K562 (cell line): Measurements from ENCODE around the gene USP32.

Experiments used
- BACH1 ChIP-seq: fragments of 200-800 bp; sonication (Bioruptor generic); IDR thresholded peaks from 2 replicates; pipeline ENCODE4 v1.6.1; 2016; ENCODE audit warnings: missing genetic modification characterization, missing compliant biosample characterization
- EHMT2 ChIP-seq: fragments of 450-650 bp; IDR thresholded peaks from 2 replicates; pipeline ENCODE4 v1.6.1; 2018; ENCODE audit warnings: antibody characterized with exemption
- JUND ChIP-seq, 2 experiments: IDR thresholded peaks; 2 replicates in 1 of 2; 3 replicates in 1 of 2; pipeline ENCODE4 v1.6.1; 2011; ENCODE audit warnings: borderline replicate concordance in 2 of 2, low read depth in 2 of 2, low read length in 2 of 2, improper control_type of control experiment in 1 of 2, missing biosample characterization in 1 of 2, missing genetic modification characterization in 1 of 2, missing genetic modification reagents in 1 of 2
- PHF21A ChIP-seq: fragments of 450-650 bp; IDR thresholded peaks from 2 replicates; pipeline ENCODE4 v1.6.1; 2017; ENCODE audit warnings: low read depth, borderline replicate concordance
- POLR2A ChIP-seq: fragments of 450-650 bp; conservative IDR thresholded peaks from 2 replicates; pipeline ENCODE4 v1.6.1; 2016
- POLR2AphosphoS5 ChIP-seq: IDR thresholded peaks from 2 replicates; pipeline ENCODE4 v1.6.1; 2011; ENCODE audit warnings: mild to moderate bottlenecking, low read depth, low read length, moderate library complexity; ENCODE audit not compliant: control insufficient read depth, insufficient read depth
- SNAPC5 ChIP-seq: fragments of 250-450 bp; sonication (Bioruptor Pico); IDR thresholded peaks from 2 replicates; pipeline ENCODE4 v1.8.0; 2021; ENCODE audit warnings: moderate library complexity, mild to moderate bottlenecking, inconsistent platforms
- TF ChIP-seq, protein P1 (sequence below): fragments of 250-450 bp; sonication (Bioruptor Pico); IDR thresholded peaks from 2 replicates; pipeline ENCODE4 v1.5.0; 2020; ENCODE audit warnings: mild to moderate bottlenecking, borderline replicate concordance
- TF ChIP-seq, protein P2 (sequence below): sonication (generic); formaldehyde crosslinking; IDR thresholded peaks from 2 replicates; pipeline ENCODE4 v1.9.0; 2022; ENCODE audit warnings: mild to moderate bottlenecking, missing genetic modification reagents
- TF ChIP-seq, protein P3 (sequence below), 3 experiments: IDR thresholded peaks in 2 of 3; conservative IDR thresholded peaks in 1 of 3; 2 replicates each; pipeline ENCODE4 v1.5.1; 2011 to 2012; ENCODE audit warnings: low read length in 3 of 3, mild to moderate bottlenecking in 3 of 3, control low read depth in 2 of 3, improper control_type of control experiment in 1 of 3, inconsistent platforms in 1 of 3, low read depth in 1 of 3, mixed read lengths in 1 of 3, moderate library complexity in 1 of 3; ENCODE audit not compliant: insufficient read depth in 2 of 3
- TF ChIP-seq, protein P4 (sequence below): sonication (generic); formaldehyde crosslinking; IDR thresholded peaks from 2 replicates; pipeline ENCODE4 v1.8.0; 2022; ENCODE audit warnings: missing genetic modification reagents, mild to moderate bottlenecking, borderline replicate concordance

- TF ChIP-seq SNAPC5 (CRISPR knock-in tag): no peak
- no peak for TF ChIP-seq JUND (IDR thresholded peaks at IDR 0.05; ENCODE audit: borderline replicate concordance, low read depth, low read length)
- no peak for TF ChIP-seq JUND (tag; IDR thresholded peaks at IDR 0.05; ENCODE audit: borderline replicate concordance, low read depth, low read length)
- TF ChIP-seq, protein P1, sequence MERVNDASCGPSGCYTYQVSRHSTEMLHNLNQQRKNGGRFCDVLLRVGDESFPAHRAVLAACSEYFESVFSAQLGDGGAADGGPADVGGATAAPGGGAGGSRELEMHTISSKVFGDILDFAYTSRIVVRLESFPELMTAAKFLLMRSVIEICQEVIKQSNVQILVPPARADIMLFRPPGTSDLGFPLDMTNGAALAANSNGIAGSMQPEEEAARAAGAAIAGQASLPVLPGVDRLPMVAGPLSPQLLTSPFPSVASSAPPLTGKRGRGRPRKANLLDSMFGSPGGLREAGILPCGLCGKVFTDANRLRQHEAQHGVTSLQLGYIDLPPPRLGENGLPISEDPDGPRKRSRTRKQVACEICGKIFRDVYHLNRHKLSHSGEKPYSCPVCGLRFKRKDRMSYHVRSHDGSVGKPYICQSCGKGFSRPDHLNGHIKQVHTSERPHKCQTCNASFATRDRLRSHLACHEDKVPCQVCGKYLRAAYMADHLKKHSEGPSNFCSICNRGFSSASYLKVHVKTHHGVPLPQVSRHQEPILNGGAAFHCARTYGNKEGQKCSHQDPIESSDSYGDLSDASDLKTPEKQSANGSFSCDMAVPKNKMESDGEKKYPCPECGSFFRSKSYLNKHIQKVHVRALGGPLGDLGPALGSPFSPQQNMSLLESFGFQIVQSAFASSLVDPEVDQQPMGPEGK (CRISPR knock-in tag): no peak
- TF ChIP-seq, protein P2, sequence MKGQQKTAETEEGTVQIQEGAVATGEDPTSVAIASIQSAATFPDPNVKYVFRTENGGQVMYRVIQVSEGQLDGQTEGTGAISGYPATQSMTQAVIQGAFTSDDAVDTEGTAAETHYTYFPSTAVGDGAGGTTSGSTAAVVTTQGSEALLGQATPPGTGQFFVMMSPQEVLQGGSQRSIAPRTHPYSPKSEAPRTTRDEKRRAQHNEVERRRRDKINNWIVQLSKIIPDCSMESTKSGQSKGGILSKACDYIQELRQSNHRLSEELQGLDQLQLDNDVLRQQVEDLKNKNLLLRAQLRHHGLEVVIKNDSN: no peak
- TF ChIP-seq, protein P3, sequence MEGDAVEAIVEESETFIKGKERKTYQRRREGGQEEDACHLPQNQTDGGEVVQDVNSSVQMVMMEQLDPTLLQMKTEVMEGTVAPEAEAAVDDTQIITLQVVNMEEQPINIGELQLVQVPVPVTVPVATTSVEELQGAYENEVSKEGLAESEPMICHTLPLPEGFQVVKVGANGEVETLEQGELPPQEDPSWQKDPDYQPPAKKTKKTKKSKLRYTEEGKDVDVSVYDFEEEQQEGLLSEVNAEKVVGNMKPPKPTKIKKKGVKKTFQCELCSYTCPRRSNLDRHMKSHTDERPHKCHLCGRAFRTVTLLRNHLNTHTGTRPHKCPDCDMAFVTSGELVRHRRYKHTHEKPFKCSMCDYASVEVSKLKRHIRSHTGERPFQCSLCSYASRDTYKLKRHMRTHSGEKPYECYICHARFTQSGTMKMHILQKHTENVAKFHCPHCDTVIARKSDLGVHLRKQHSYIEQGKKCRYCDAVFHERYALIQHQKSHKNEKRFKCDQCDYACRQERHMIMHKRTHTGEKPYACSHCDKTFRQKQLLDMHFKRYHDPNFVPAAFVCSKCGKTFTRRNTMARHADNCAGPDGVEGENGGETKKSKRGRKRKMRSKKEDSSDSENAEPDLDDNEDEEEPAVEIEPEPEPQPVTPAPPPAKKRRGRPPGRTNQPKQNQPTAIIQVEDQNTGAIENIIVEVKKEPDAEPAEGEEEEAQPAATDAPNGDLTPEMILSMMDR (IDR thresholded peaks at IDR 0.05 in 2 of 3, conservative IDR thresholded peaks at IDR 0.05 in 1 of 3; ENCODE audit: insufficient read depth in 2 of 3, low read depth in 1 of 3, low read length in 3 of 3): no peak
- TF ChIP-seq, protein P4, sequence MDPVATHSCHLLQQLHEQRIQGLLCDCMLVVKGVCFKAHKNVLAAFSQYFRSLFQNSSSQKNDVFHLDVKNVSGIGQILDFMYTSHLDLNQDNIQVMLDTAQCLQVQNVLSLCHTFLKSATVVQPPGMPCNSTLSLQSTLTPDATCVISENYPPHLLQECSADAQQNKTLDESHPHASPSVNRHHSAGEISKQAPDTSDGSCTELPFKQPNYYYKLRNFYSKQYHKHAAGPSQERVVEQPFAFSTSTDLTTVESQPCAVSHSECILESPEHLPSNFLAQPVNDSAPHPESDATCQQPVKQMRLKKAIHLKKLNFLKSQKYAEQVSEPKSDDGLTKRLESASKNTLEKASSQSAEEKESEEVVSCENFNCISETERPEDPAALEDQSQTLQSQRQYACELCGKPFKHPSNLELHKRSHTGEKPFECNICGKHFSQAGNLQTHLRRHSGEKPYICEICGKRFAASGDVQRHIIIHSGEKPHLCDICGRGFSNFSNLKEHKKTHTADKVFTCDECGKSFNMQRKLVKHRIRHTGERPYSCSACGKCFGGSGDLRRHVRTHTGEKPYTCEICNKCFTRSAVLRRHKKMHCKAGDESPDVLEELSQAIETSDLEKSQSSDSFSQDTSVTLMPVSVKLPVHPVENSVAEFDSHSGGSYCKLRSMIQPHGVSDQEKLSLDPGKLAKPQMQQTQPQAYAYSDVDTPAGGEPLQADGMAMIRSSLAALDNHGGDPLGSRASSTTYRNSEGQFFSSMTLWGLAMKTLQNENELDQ (CRISPR knock-in tag): no peak
- TF ChIP-seq POLR2A: no peak
- no peak for TF ChIP-seq PHF21A
- no peak for TF ChIP-seq EHMT2
- no peak for TF ChIP-seq BACH1
- TF ChIP-seq POLR2AphosphoS5: no peak
Observed at GRCh38 chr17:60154616-60155426, 237.1 kb downstream of the USP32 start.
